ENCODE data around the gene MYH4.

The MYH4 gene

GRCh38 chr17:10417431-10417830, 51.9 kb downstream of the MYH4 start:
- Histone ChIP-seq H3K4me2 (ENCODE audit: low read length) (no peak overlapping the region), H3K27ac (ENCODE audit: low read length) (no peak overlapping the region), H3K9ac (ENCODE audit: low read length) (no peak overlapping the region), H3K79me2 (ENCODE audit: low read length) (no peaks in the 10 kb centered on the region), H4K20me1 (ENCODE audit: insufficient read depth, low read length) (no peaks in the 10 kb centered on the region), H3K36me3 (replicated peaks; ENCODE audit: low read depth, low read length) (no peaks in the 10 kb centered on the region), H3K4me1 (ENCODE audit: low read length) (no peaks in the 10 kb centered on the region), H3K9me3 (ENCODE audit: insufficient read depth, low read length) (no peaks in the 10 kb centered on the region), H3K4me3 (ENCODE audit: low read length) (no peak overlapping the region), H2AFZ (ENCODE audit: low read depth, low read length) (no peak overlapping the region), H3K27me3 (ENCODE audit: low read depth, low read length) (no peaks in the 10 kb centered on the region)
- TF ChIP-seq EZH2phosphoT487 (IDR thresholded peaks at IDR 0.05; ENCODE audit: low read depth), result no peak
- no peak for TF ChIP-seq CTCF (IDR thresholded peaks at IDR 0.05; ENCODE audit: low read depth, low read length)

GRCh38 chr17:10415161-10415560, 54.2 kb downstream of the MYH4 start:
- Histone ChIP-seq H4K20me1 (ENCODE audit: insufficient read depth, low read length) (no peaks in the 10 kb centered on the region), H3K9me3 (ENCODE audit: insufficient read depth, low read length) (no peaks in the 10 kb centered on the region), H3K4me2 (ENCODE audit: low read length) (no peak overlapping the region), H3K27ac (ENCODE audit: low read length) (no peak overlapping the region), H3K27me3 (ENCODE audit: low read depth, low read length) (no peaks in the 10 kb centered on the region), H3K4me3 (ENCODE audit: low read length) (no peak overlapping the region), H2AFZ (ENCODE audit: low read depth, low read length) (no peak overlapping the region), H3K9ac (ENCODE audit: low read length) (no peak overlapping the region), H3K79me2 (ENCODE audit: low read length) (no peaks in the 10 kb centered on the region), H3K4me1 (ENCODE audit: low read length) (no peaks in the 10 kb centered on the region), H3K36me3 (replicated peaks; ENCODE audit: low read depth, low read length) (no peaks in the 10 kb centered on the region)
- TF ChIP-seq CTCF (IDR thresholded peaks at IDR 0.05; ENCODE audit: low read depth, low read length), result no peak
- no peak for TF ChIP-seq EZH2phosphoT487 (IDR thresholded peaks at IDR 0.05; ENCODE audit: low read depth)

GRCh38 chr17:10403589-10403988, 65.8 kb downstream of the MYH4 start:
- H3K9me3 ChIP-seq (ENCODE audit: insufficient read depth, low read length), result no peaks in the 10 kb centered on the region
- no peak overlapping the region for H3K4me3 ChIP-seq (ENCODE audit: low read length)
- no peaks in the 10 kb centered on the region for H3K36me3 ChIP-seq (replicated peaks; ENCODE audit: low read depth, low read length)
- no peak overlapping the region for H3K4me2 ChIP-seq (ENCODE audit: low read length)
- H2AFZ ChIP-seq (ENCODE audit: low read depth, low read length), result no peak overlapping the region
- no peak for TF ChIP-seq CTCF (IDR thresholded peaks at IDR 0.05; ENCODE audit: low read depth, low read length)
- TF ChIP-seq EZH2phosphoT487 (IDR thresholded peaks at IDR 0.05; ENCODE audit: low read depth), result no peak
- H3K4me1 ChIP-seq (ENCODE audit: low read length), result no peaks in the 10 kb centered on the region
- H3K27me3 ChIP-seq (ENCODE audit: low read depth, low read length), result no peaks in the 10 kb centered on the region
- H3K9ac ChIP-seq (ENCODE audit: low read length), result no peak overlapping the region
- H4K20me1 ChIP-seq (ENCODE audit: insufficient read depth, low read length), result no peaks in the 10 kb centered on the region
- no peaks in the 10 kb centered on the region for H3K79me2 ChIP-seq (ENCODE audit: low read length)
- no peak overlapping the region for H3K27ac ChIP-seq (ENCODE audit: low read length)

GRCh38 chr17:10398352-10398751, 71.0 kb downstream of the MYH4 start:
- H2AFZ ChIP-seq (ENCODE audit: low read depth, low read length), result no peak overlapping the region

More at GRCh38 chr17:10398352-10398751, 71.0 kb downstream of the MYH4 start:
- no peak overlapping the region for H3K4me3 ChIP-seq (ENCODE audit: low read length)
- TF ChIP-seq EZH2phosphoT487 (IDR thresholded peaks at IDR 0.05; ENCODE audit: low read depth) (no peak), CTCF (IDR thresholded peaks at IDR 0.05; ENCODE audit: low read depth, low read length) (no peak)
- no peak overlapping the region for H3K9ac ChIP-seq (ENCODE audit: low read length)
- H4K20me1 ChIP-seq (ENCODE audit: insufficient read depth, low read length), result no peaks in the 10 kb centered on the region
- H3K4me1 ChIP-seq (ENCODE audit: low read length), result no peaks in the 10 kb centered on the region; the same call in 1 of the 2 replicates
- H3K36me3 ChIP-seq (replicated peaks; ENCODE audit: low read depth, low read length), result no peaks in the 10 kb centered on the region
- H3K4me2 ChIP-seq (ENCODE audit: low read length), result no peak overlapping the region
- H3K27ac ChIP-seq (ENCODE audit: low read length), result no peak overlapping the region
- no peaks in the 10 kb centered on the region for H3K9me3 ChIP-seq (ENCODE audit: insufficient read depth, low read length)
- H3K27me3 ChIP-seq (ENCODE audit: low read depth, low read length), result no peaks in the 10 kb centered on the region
- no peaks in the 10 kb centered on the region for H3K79me2 ChIP-seq (ENCODE audit: low read length)
